GM12872 (cell line): Measurements from ENCODE around the gene AMPH.
A peak's percentile ranks its signal among the peaks of the same experiment; 100 is the strongest.

ENCODE experiments used
- CTCF ChIP-seq: IDR thresholded peaks from 3 replicates; pipeline ENCODE4 v1.5.1; 2011; ENCODE audit warnings: low read depth, mild to moderate bottlenecking, low read length, moderate library complexity; ENCODE audit not compliant: insufficient read depth

Gene AMPH

GRCh38 chr7:38391751-38392150 is 239.4 kb downstream of the AMPH start:
- no peak for TF ChIP-seq CTCF

- no peak for TF ChIP-seq CTCF
Observed at GRCh38 chr7:38385682-38386081, 245.5 kb downstream of the AMPH start.

DNA sequence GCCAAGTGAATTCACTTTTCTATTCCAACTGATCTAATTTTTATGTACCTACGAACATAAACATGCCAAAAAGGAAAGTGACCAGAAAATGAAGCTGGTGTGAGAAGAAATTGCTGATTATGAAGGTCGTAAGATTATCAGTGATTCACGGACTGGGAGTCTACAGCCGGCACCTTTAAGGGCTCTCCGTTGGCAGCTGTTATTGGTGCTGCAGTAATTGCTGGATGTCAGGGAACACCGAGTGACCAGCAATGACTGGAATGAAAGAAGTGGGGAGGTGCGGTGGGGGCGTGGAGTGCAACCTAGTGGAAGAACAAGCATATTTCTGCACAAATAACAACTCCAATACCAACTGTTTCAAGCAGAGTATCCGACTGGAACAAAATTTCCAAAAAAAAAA is 247.9 kb downstream of the AMPH start:
- no peak for TF ChIP-seq CTCF

DNA sequence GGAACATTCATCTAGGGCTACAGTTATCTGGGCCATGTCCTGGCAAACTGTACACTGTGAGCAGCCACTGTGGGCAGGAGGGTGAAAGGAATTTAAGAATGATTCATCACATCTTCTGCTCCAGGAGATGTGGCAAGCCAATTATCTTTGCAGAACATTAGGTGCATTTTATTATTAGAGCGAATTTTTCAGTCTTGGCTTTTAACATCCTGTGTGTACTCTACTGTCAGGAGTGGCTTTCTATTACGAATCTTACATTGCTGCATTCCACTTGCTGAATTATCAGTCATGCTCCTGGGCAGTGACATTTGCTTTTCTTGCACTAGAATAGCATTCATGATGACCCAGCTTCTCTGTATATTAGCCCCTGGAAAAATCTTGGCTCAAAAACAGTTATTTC is 248.5 kb downstream of the AMPH start:
- TF ChIP-seq CTCF: no peak

- no peak for TF ChIP-seq CTCF
Observed at GRCh38 chr7:38375453-38375852, 255.7 kb downstream of the AMPH start.

DNA sequence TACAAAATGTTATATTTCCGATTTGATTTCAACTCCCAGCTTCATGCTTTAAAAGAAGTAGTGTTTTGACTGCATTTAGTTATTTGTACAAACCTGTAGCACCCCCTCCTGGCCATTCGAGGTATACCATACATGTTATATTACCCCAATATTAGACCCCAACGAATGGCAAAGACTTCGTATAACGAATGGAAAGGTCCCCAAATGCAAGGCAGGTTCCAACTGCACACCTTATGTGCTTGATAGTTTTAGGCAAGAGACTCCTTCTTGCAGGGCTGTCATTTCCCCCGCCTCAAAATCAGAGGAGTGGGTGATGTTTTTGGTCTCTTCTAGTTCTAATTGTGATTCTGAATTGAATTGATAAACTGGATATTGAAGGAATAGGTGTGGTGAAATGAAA is 256.7 kb downstream of the AMPH start:
- TF ChIP-seq CTCF: peak; percentile 63

DNA sequence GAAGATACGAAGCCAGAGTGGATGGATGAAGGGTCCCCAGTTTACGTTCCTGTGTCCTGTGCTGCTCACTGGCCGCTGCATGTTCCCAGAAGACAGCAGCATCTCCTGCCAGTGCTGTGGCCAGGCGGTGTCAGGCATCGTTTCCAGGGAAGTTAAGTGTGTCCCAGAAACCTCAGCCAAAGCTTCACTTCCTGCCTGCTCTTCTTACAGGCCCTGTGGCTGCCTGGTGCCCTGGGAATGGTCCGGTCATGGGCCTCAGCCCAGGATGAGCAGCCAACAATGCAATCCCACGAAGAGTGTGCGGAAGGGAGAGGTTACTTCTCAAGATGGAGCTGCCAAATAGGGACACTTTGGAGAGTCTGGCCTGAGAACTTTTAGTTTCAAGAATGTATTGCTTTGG is 258.0 kb downstream of the AMPH start:
- no peak for TF ChIP-seq CTCF

GRCh38 chr7:38372290-38372689 is 258.9 kb downstream of the AMPH start:
- no peak for TF ChIP-seq CTCF
